Measurements from ENCODE around the gene FBXO44.

DNA sequence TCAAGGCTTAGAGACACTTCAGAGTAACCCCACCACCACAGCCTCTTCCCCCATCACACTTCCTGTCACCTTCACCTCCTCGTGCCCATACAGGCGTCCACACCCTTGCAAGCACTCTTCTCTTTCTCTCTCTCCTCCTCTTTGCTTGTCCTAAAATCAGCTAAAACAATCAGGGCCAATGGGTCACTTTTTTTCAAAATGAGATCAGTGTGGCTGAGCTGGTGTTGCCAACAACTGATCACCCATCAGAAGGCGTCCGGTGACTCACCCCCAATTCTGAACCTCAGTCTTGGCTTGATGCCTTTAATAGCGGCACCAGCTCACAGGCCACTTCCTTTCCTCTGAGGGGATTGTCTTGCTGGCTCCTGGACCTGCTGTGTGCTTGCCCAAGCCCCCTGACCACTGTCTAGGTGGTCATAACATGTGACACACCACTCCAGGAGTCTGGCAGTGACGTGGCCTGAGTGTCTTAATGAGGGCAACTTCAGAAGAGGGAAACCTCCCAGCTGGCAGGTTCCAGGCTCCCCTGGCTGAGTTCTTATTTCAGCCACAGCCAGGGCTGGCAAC, 38.4 kb downstream of the FBXO44 start:
- TF ChIP-seq, protein P1, sequence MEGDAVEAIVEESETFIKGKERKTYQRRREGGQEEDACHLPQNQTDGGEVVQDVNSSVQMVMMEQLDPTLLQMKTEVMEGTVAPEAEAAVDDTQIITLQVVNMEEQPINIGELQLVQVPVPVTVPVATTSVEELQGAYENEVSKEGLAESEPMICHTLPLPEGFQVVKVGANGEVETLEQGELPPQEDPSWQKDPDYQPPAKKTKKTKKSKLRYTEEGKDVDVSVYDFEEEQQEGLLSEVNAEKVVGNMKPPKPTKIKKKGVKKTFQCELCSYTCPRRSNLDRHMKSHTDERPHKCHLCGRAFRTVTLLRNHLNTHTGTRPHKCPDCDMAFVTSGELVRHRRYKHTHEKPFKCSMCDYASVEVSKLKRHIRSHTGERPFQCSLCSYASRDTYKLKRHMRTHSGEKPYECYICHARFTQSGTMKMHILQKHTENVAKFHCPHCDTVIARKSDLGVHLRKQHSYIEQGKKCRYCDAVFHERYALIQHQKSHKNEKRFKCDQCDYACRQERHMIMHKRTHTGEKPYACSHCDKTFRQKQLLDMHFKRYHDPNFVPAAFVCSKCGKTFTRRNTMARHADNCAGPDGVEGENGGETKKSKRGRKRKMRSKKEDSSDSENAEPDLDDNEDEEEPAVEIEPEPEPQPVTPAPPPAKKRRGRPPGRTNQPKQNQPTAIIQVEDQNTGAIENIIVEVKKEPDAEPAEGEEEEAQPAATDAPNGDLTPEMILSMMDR (IDR thresholded peaks at IDR 0.05): no peak
- no peak for TF ChIP-seq POLR2A (IDR thresholded peaks at IDR 0.05)

All from body of pancreas (tissue), 4 donors.